ENCODE results near the gene ADAM10. TPM values are rescaled to one million over a fixed set of nuclear protein-coding genes. Genes with fewer than 3 reads are reported as not detected.

The ADAM10 gene
- total and polyA plus RNA-seq, 2 donors (not counting 1 experiment from before 2014, with no cell fraction given): 18.8 to 138 TPM

DNA sequence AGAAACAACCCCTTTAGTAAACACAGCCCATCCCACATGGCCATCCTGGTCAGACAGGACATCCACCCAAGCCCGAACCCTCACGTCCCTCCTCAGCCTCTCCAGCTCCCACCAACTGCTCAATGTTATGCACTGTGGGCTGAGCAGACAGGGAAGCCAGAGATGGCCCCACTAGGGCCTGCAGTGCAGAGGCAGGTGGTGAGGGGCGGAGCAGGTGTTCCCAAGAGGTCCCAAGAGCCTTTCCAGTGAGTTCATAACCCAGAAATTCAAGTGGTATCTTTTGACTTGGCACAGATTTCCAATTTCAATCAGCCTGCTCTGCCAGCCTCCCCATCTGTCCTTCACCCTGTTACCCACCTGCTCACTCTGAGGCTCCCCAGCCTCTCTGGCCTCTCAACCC lies 187.4 kb downstream of the ADAM10 start:
- Histone ChIP-seq H3K27ac (ENCODE audit: low read length in 2 of 2) (no peak overlapping the region), H3K4me1 (ENCODE audit: control insufficient read depth in 2 of 2, insufficient read depth in 2 of 2, low read length in 2 of 2) (no peaks in the 10 kb centered on the region), H3K36me3 (replicated peaks in 1 of 2; ENCODE audit: control extremely low read depth in 1 of 2, control insufficient read depth in 1 of 2, extremely low read depth in 1 of 2, insufficient read depth in 2 of 2, low read length in 1 of 2) (no peaks in the 10 kb centered on the region), H3K9me3 (ENCODE audit: control extremely low read depth in 1 of 3, control insufficient read depth in 2 of 3, insufficient read depth in 1 of 3, low read length in 2 of 3) (no peaks in the 10 kb centered on the region), H3K79me2 (ENCODE audit: control insufficient read depth, insufficient read depth, low read length) (no peaks in the 10 kb centered on the region), H4K20me1 (ENCODE audit: control insufficient read depth, insufficient read depth, low read length, poor library complexity, severe bottlenecking) (no peaks in the 10 kb centered on the region), H2AFZ (ENCODE audit: insufficient read depth, low read depth, low read length, poor library complexity, severe bottlenecking) (no peak overlapping the region), H3K27me3 (replicated peaks in 1 of 4; ENCODE audit: control extremely low read depth in 1 of 4, control insufficient read depth in 3 of 4, insufficient read depth in 4 of 4, low read length in 3 of 4) (no peaks in the 10 kb centered on the region), H3K4me2 (replicated peaks; ENCODE audit: low read depth, low read length, poor library complexity, severe bottlenecking) (no peak overlapping the region), H3K4me3 (ENCODE audit: control extremely low read depth in 1 of 5, extremely low read depth in 1 of 5, insufficient read depth in 1 of 5, low read depth in 2 of 5, low read length in 4 of 5) (no peak overlapping the region), H3K9ac (ENCODE audit: low read length) (no peak overlapping the region)
- Mint-ChIP-seq H3K27ac (no peak overlapping the region), H3K27me3 (peaks cover 19% of the 10 kb centered on the region), H3K4me3 (no peak overlapping the region), H3K4me1 (no peaks in the 10 kb centered on the region), H3K9me3 (ENCODE audit: insufficient read depth) (no peaks in the 10 kb centered on the region)
- POLR2A ChIA-PET: no interaction called here
- no peak for TF ChIP-seq EZH2 (IDR thresholded peaks at IDR 0.05; ENCODE audit: borderline replicate concordance, insufficient read depth, low read depth, low read length, poor library complexity, severe bottlenecking)
- ATAC-seq (ENCODE audit: low read depth) (no peak), DNase-seq (no peak)
- CTCF ChIA-PET: interaction anchor here (1.2 kb wide), 1 partner anchor 15 kb away, joined by 3 read pairs; no protein-coding TSS in a partner anchor
- 92% methylated on average over 3 of the region's 3 CpGs for WGBS (ENCODE audit: insufficient coverage)
- intact Hi-C loops (cut with micrococcal nuclease): no loop called here

DNA sequence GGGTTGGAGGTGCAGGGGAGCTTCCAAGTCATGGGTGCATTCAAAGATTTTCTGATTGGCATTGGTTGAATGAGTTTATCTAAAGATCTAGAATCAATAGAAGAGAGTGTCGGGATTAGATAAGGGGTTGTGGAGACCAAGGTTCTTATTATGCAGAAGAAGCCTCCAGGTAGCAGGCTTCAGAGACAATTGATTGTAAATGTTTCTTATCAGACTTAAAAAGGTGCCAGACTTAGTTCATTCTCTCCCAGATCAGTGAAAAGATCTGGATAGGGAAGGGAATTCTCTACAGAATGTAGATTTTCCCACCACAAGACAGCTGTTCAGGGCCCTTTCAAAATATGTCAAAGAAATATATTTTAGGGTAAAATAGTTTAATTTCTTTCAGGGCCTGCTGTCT lies 188.2 kb downstream of the ADAM10 start:
- Histone ChIP-seq H3K27me3 (replicated peaks in 1 of 4; ENCODE audit: control extremely low read depth in 1 of 4, control insufficient read depth in 3 of 4, insufficient read depth in 4 of 4, low read length in 3 of 4) (no peaks in the 10 kb centered on the region), H3K79me2 (ENCODE audit: control insufficient read depth, insufficient read depth, low read length) (no peaks in the 10 kb centered on the region), H3K4me2 (replicated peaks; ENCODE audit: low read depth, low read length, poor library complexity, severe bottlenecking) (no peak overlapping the region), H4K20me1 (ENCODE audit: control insufficient read depth, insufficient read depth, low read length, poor library complexity, severe bottlenecking) (no peaks in the 10 kb centered on the region), H3K36me3 (replicated peaks in 1 of 2; ENCODE audit: control extremely low read depth in 1 of 2, control insufficient read depth in 1 of 2, extremely low read depth in 1 of 2, insufficient read depth in 2 of 2, low read length in 1 of 2) (no peaks in the 10 kb centered on the region), H3K27ac (ENCODE audit: low read length in 2 of 2) (no peak overlapping the region), H3K9ac (ENCODE audit: low read length) (no peak overlapping the region), H3K9me3 (ENCODE audit: control extremely low read depth in 1 of 3, control insufficient read depth in 2 of 3, insufficient read depth in 1 of 3, low read length in 2 of 3) (no peaks in the 10 kb centered on the region), H3K4me3 (ENCODE audit: control extremely low read depth in 1 of 5, extremely low read depth in 1 of 5, insufficient read depth in 1 of 5, low read depth in 2 of 5, low read length in 4 of 5) (no peak overlapping the region), H3K4me1 (ENCODE audit: control insufficient read depth in 2 of 2, insufficient read depth in 2 of 2, low read length in 2 of 2) (no peaks in the 10 kb centered on the region), H2AFZ (ENCODE audit: insufficient read depth, low read depth, low read length, poor library complexity, severe bottlenecking) (no peak overlapping the region)
- Mint-ChIP-seq H3K9me3 (ENCODE audit: insufficient read depth) (no peaks in the 10 kb centered on the region), H3K27me3 (peaks cover 19% of the 10 kb centered on the region), H3K4me1 (no peaks in the 10 kb centered on the region), H3K4me3 (no peak overlapping the region), H3K27ac (no peak overlapping the region)
- TF ChIP-seq, protein P1, sequence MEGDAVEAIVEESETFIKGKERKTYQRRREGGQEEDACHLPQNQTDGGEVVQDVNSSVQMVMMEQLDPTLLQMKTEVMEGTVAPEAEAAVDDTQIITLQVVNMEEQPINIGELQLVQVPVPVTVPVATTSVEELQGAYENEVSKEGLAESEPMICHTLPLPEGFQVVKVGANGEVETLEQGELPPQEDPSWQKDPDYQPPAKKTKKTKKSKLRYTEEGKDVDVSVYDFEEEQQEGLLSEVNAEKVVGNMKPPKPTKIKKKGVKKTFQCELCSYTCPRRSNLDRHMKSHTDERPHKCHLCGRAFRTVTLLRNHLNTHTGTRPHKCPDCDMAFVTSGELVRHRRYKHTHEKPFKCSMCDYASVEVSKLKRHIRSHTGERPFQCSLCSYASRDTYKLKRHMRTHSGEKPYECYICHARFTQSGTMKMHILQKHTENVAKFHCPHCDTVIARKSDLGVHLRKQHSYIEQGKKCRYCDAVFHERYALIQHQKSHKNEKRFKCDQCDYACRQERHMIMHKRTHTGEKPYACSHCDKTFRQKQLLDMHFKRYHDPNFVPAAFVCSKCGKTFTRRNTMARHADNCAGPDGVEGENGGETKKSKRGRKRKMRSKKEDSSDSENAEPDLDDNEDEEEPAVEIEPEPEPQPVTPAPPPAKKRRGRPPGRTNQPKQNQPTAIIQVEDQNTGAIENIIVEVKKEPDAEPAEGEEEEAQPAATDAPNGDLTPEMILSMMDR (IDR thresholded peaks at IDR 0.05): no peak
- ChIA-PET POLR2A (no interaction called here), CTCF (no interaction called here)
- intact Hi-C loops (cut with micrococcal nuclease): no loop called here
- no peak for DNase-seq
- no CpG with 5 or more reads among the region's 1 CpG for whole genome bisulfite sequencing (ENCODE audit: insufficient coverage)
- ATAC-seq (ENCODE audit: low read depth): no peak
